ENCODE results near the gene GDF10. TPM values are rescaled to one million over a fixed set of nuclear protein-coding genes. Genes with fewer than 3 reads are reported as not detected.

The GDF10 gene
- total RNA-seq, 1 experiment from 2014 or later: 0.24 TPM

DNA sequence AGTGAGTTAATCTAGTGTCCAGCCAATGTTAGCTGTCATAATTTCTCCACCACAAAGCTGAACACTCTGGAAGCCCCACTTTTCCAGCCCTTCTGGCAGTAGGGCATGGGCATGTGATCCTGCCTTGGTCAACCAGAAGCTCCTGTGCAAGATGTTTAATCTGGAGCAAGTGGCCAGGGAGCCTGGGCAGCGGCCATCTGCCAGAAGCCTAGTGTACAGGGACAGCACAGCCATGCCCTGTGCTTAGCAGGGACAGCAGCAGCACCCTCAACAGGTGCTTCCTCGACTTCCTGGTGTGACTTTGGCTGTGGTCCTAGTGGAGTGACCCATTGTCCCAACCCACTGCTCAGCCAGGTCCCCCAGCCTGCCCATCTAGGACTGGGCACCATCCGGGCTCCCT, 58.5 kb downstream of the GDF10 start:
- CTCF ChIA-PET: interaction anchor here (0.8 to 1.0 kb wide), 2 partner anchors 18 kb away, joined by 3 to 5 read pairs; no protein-coding TSS in a partner anchor

DNA sequence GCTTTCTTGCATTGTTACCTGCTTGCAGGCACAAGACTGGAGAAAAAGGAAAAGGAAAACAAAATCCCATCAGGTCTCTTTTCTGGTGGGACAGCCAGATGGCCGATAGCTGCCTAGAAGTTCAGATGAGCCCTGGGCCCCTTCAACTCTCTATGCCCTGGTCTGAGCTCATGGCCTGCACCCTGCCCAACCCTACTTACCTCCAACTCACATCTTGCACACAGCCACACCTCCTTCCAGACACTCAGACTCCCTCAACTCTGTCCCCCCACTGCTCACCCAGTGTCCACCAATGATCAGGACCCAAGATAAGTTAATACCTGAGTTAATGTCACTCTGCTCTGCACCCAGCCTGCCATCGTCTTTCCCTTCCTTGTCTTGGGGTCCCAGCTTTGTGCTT, 59.1 kb downstream of the GDF10 start:
- Mint-ChIP-seq H3K27ac (no peak overlapping the region), H3K4me3 (no peak overlapping the region), H3K9me3 (no peaks in the 10 kb centered on the region), H3K4me1 (peaks cover 13% of the 10 kb centered on the region), H3K27me3 (ENCODE audit: low read depth) (no peaks in the 10 kb centered on the region), H3K36me3 (no peaks in the 10 kb centered on the region)
- DNase-seq (ENCODE audit: low spot score) (no peak), ATAC-seq (no peak)
- ChIA-PET CTCF (interaction anchor here (0.8 kb wide), 1 partner anchor 19 kb away, joined by 3 read pairs; no protein-coding TSS in a partner anchor), POLR2A (no interaction called here)
- TF ChIP-seq, protein P1, sequence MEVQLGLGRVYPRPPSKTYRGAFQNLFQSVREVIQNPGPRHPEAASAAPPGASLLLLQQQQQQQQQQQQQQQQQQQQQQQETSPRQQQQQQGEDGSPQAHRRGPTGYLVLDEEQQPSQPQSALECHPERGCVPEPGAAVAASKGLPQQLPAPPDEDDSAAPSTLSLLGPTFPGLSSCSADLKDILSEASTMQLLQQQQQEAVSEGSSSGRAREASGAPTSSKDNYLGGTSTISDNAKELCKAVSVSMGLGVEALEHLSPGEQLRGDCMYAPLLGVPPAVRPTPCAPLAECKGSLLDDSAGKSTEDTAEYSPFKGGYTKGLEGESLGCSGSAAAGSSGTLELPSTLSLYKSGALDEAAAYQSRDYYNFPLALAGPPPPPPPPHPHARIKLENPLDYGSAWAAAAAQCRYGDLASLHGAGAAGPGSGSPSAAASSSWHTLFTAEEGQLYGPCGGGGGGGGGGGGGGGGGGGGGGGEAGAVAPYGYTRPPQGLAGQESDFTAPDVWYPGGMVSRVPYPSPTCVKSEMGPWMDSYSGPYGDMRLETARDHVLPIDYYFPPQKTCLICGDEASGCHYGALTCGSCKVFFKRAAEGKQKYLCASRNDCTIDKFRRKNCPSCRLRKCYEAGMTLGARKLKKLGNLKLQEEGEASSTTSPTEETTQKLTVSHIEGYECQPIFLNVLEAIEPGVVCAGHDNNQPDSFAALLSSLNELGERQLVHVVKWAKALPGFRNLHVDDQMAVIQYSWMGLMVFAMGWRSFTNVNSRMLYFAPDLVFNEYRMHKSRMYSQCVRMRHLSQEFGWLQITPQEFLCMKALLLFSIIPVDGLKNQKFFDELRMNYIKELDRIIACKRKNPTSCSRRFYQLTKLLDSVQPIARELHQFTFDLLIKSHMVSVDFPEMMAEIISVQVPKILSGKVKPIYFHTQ (CRISPR knock-in tag; IDR thresholded peaks at IDR 0.05): no peak
- no peak for TF ChIP-seq ETV6 (CRISPR knock-in tag; IDR thresholded peaks at IDR 0.05)
- TF ChIP-seq, protein P2, sequence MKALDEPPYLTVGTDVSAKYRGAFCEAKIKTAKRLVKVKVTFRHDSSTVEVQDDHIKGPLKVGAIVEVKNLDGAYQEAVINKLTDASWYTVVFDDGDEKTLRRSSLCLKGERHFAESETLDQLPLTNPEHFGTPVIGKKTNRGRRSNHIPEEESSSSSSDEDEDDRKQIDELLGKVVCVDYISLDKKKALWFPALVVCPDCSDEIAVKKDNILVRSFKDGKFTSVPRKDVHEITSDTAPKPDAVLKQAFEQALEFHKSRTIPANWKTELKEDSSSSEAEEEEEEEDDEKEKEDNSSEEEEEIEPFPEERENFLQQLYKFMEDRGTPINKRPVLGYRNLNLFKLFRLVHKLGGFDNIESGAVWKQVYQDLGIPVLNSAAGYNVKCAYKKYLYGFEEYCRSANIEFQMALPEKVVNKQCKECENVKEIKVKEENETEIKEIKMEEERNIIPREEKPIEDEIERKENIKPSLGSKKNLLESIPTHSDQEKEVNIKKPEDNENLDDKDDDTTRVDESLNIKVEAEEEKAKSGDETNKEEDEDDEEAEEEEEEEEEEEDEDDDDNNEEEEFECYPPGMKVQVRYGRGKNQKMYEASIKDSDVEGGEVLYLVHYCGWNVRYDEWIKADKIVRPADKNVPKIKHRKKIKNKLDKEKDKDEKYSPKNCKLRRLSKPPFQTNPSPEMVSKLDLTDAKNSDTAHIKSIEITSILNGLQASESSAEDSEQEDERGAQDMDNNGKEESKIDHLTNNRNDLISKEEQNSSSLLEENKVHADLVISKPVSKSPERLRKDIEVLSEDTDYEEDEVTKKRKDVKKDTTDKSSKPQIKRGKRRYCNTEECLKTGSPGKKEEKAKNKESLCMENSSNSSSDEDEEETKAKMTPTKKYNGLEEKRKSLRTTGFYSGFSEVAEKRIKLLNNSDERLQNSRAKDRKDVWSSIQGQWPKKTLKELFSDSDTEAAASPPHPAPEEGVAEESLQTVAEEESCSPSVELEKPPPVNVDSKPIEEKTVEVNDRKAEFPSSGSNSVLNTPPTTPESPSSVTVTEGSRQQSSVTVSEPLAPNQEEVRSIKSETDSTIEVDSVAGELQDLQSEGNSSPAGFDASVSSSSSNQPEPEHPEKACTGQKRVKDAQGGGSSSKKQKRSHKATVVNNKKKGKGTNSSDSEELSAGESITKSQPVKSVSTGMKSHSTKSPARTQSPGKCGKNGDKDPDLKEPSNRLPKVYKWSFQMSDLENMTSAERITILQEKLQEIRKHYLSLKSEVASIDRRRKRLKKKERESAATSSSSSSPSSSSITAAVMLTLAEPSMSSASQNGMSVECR (CRISPR knock-in tag; IDR thresholded peaks at IDR 0.05; ENCODE audit: borderline replicate concordance): no peak
- TF ChIP-seq CREM (CRISPR knock-in tag; IDR thresholded peaks at IDR 0.05): no peak
- no peak for TF ChIP-seq ZNF671 (CRISPR knock-in tag; IDR thresholded peaks at IDR 0.05)
- TF ChIP-seq, protein P3, sequence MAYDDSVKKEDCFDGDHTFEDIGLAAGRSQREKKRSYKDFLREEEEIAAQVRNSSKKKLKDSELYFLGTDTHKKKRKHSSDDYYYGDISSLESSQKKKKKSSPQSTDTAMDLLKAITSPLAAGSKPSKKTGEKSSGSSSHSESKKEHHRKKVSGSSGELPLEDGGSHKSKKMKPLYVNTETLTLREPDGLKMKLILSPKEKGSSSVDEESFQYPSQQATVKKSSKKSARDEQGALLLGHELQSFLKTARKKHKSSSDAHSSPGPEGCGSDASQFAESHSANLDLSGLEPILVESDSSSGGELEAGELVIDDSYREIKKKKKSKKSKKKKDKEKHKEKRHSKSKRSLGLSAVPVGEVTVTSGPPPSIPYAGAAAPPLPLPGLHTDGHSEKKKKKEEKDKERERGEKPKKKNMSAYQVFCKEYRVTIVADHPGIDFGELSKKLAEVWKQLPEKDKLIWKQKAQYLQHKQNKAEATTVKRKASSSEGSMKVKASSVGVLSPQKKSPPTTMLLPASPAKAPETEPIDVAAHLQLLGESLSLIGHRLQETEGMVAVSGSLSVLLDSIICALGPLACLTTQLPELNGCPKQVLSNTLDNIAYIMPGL (CRISPR knock-in tag; IDR thresholded peaks at IDR 0.05): no peak
- no peak for TF ChIP-seq SMAD3 (CRISPR knock-in tag; IDR thresholded peaks at IDR 0.05; ENCODE audit: borderline replicate concordance)
- TF ChIP-seq SOX15 (CRISPR knock-in tag; IDR thresholded peaks at IDR 0.05): no peak
- TF ChIP-seq EMX1 (CRISPR knock-in tag; IDR thresholded peaks at IDR 0.05): no peak
- TF ChIP-seq ESRRA (CRISPR knock-in tag; IDR thresholded peaks at IDR 0.05; ENCODE audit: borderline replicate concordance): no peak
- TF ChIP-seq MYBL2 (CRISPR knock-in tag; IDR thresholded peaks at IDR 0.05): no peak
- TF ChIP-seq NFE2L1 (CRISPR knock-in tag; IDR thresholded peaks at IDR 0.05): no peak
- no peak for TF ChIP-seq RORB (CRISPR knock-in tag; IDR thresholded peaks at IDR 0.05)
- TF ChIP-seq ZNF219 (CRISPR knock-in tag; IDR thresholded peaks at IDR 0.05; ENCODE audit: borderline replicate concordance): no peak

More for the DNA sequence above, 58.5 kb downstream of the GDF10 start:
- no peak for DNase-seq (ENCODE audit: low spot score)
- H3K36me3 Mint-ChIP-seq: no peaks in the 10 kb centered on the region
- peaks cover 7% of the 10 kb centered on the region; the same call in 1 of the 2 replicates for H3K4me1 Mint-ChIP-seq
- TF ChIP-seq, protein P4, sequence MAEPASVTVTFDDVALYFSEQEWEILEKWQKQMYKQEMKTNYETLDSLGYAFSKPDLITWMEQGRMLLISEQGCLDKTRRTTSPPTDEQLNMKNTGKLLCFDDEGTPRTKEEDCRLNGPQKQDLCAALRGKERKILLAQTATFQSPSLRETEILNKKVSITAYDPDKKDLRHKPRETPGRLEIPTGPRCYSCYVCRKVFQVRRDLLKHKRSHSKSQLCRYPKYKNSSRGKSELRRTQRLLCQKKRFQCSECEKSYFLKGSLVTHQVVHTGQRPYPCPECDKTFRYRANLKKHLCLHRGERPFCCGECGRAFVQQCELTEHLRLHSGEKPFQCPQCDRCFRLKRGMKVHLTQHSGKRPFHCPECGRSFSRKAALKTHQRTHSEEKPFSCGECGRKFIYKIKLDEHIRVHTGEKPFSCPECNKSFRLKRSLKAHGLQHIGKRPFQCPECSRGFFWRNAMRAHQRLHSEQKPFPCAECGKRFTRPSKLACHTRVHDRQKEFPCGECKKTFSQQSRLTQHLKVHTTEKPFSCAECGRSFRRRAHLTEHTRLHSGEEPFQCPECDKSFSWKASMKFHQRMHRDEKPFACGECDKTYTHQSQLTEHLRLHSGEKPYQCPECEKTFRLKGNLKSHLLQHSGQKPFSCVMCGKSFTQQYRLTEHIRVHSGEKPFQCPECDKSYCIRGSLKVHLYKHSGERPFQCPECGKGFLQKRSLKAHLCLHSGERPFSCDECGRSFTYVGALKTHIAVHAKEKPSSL (CRISPR knock-in tag; conservative IDR thresholded peaks at IDR 0.05): no peak
- TF ChIP-seq PRRX2 (CRISPR knock-in tag; IDR thresholded peaks at IDR 0.05) (no peak), ZNF121 (CRISPR knock-in tag; IDR thresholded peaks at IDR 0.05) (no peak), MXD4 (CRISPR knock-in tag; IDR thresholded peaks at IDR 0.05; ENCODE audit: borderline replicate concordance) (no peak)
- TF ChIP-seq, protein P5, sequence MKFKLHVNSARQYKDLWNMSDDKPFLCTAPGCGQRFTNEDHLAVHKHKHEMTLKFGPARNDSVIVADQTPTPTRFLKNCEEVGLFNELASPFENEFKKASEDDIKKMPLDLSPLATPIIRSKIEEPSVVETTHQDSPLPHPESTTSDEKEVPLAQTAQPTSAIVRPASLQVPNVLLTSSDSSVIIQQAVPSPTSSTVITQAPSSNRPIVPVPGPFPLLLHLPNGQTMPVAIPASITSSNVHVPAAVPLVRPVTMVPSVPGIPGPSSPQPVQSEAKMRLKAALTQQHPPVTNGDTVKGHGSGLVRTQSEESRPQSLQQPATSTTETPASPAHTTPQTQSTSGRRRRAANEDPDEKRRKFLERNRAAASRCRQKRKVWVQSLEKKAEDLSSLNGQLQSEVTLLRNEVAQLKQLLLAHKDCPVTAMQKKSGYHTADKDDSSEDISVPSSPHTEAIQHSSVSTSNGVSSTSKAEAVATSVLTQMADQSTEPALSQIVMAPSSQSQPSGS (CRISPR knock-in tag; IDR thresholded peaks at IDR 0.05; ENCODE audit: borderline replicate concordance, low read depth): no peak
- TF ChIP-seq, protein P6, sequence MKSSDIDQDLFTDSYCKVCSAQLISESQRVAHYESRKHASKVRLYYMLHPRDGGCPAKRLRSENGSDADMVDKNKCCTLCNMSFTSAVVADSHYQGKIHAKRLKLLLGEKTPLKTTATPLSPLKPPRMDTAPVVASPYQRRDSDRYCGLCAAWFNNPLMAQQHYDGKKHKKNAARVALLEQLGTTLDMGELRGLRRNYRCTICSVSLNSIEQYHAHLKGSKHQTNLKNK (CRISPR knock-in tag; IDR thresholded peaks at IDR 0.05): no peak
- TF ChIP-seq, protein P7, sequence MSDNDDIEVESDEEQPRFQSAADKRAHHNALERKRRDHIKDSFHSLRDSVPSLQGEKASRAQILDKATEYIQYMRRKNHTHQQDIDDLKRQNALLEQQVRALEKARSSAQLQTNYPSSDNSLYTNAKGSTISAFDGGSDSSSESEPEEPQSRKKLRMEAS (CRISPR knock-in tag; IDR thresholded peaks at IDR 0.05): no peak
- no peak overlapping the region for H3K27ac Mint-ChIP-seq
- H3K9me3 Mint-ChIP-seq: no peaks in the 10 kb centered on the region
- H3K4me3 Mint-ChIP-seq: no peak overlapping the region
- no peak for ATAC-seq
- no peaks in the 10 kb centered on the region for H3K27me3 Mint-ChIP-seq (ENCODE audit: low read depth)
- POLR2A ChIA-PET: no interaction called here

Measured in WTC11 (cell line).